ENCODE results near the gene SNRNP40.

The SNRNP40 gene

GRCh38 chr1:31326461-31326860, 29.9 kb upstream of the SNRNP40 start:
- no peak for TF ChIP-seq CTCF (IDR thresholded peaks at IDR 0.05; ENCODE audit: low read depth, low read length, missing control alignments)
- no peak overlapping the region for H3K4me3 ChIP-seq (ENCODE audit: low read depth, low read length)
- no peak for DNase-seq (ENCODE audit: low read depth)

GRCh38 chr1:31324992-31325391, 28.4 kb upstream of the SNRNP40 start:
- no peak for DNase-seq (ENCODE audit: low read depth)
- no peak overlapping the region for H3K4me3 ChIP-seq (ENCODE audit: low read depth, low read length)
- TF ChIP-seq CTCF (IDR thresholded peaks at IDR 0.05; ENCODE audit: low read depth, low read length, missing control alignments): no peak

GRCh38 chr1:31324093-31324492, 27.5 kb upstream of the SNRNP40 start:
- no peak for TF ChIP-seq CTCF (IDR thresholded peaks at IDR 0.05; ENCODE audit: low read depth, low read length, missing control alignments)
- H3K4me3 ChIP-seq (ENCODE audit: low read depth, low read length): no peak overlapping the region
- no peak for DNase-seq (ENCODE audit: low read depth)

GRCh38 chr1:31318146-31318545, 21.6 kb upstream of the SNRNP40 start:
- no peak for DNase-seq (ENCODE audit: low read depth)
- no peak for TF ChIP-seq CTCF (IDR thresholded peaks at IDR 0.05; ENCODE audit: low read depth, low read length, missing control alignments)
- H3K4me3 ChIP-seq (ENCODE audit: low read depth, low read length): no peak overlapping the region

GRCh38 chr1:31315902-31316301, 19.3 kb upstream of the SNRNP40 start:
- DNase-seq (ENCODE audit: low read depth): no peak
- H3K4me3 ChIP-seq (ENCODE audit: low read depth, low read length): no peak overlapping the region
- no peak for TF ChIP-seq CTCF (IDR thresholded peaks at IDR 0.05; ENCODE audit: low read depth, low read length, missing control alignments)

- no peak for TF ChIP-seq CTCF (IDR thresholded peaks at IDR 0.05; ENCODE audit: low read depth, low read length, missing control alignments)
- no peak for DNase-seq (ENCODE audit: low read depth)
- H3K4me3 ChIP-seq (ENCODE audit: low read depth, low read length): no peak overlapping the region
Measured at GRCh38 chr1:31310198-31310597, 13.6 kb upstream of the SNRNP40 start.

GRCh38 chr1:31308036-31308435, 11.4 kb upstream of the SNRNP40 start:
- no peak for DNase-seq (ENCODE audit: low read depth)
- no peak for TF ChIP-seq CTCF (IDR thresholded peaks at IDR 0.05; ENCODE audit: low read depth, low read length, missing control alignments)
- no peak overlapping the region for H3K4me3 ChIP-seq (ENCODE audit: low read depth, low read length)

Measured in GM12864 (cell line).